NCI-H460 (cell line): Measurements from ENCODE around the gene LEF1. TPM values are rescaled to one million over a fixed set of nuclear protein-coding genes. Genes with fewer than 3 reads are reported as not detected.

Experiments
- DNase-seq: peaks from one replicate; pipeline ENCODE4 v3.0.0-alpha.2; 2016; ENCODE audit warnings: low read depth; ENCODE audit errors: extremely low read depth
- total RNA-seq: library from RNA; depleted of rRNA; stranded (reverse); fragments of >200 nt; shearing (Covaris generic); gene quantifications from 2 replicates; pipeline ENCODE4 v1.2.3, GENCODE V29; 2014; rRNA removed

LEF1 gene
- total RNA-seq, 1 experiment from 2014 or later, result 0.69 TPM

DNA sequence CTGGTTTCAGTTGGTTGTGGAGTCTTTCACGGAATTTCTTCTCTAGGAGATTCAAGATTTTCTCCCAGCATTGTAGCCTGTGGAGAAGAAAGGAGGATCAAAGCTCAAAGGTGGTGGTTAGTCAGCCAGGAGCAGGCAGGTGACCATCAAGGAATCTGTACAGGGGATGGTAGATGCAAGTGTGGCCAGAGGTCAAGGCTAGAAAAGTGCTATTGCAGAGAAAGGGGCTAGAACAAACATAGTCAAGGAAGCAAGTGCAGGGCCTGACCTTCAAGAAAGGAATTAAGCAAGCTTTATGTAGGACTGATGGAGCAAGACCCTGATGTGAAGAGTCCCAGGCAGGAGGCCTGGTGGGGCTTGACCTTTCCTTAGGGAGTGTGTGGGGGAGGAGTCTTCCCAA, 162.9 kb downstream of the LEF1 start:
- no peak for DNase-seq

- no peak for DNase-seq
Measured at GRCh38 chr4:108004646-108005045, 164.1 kb downstream of the LEF1 start.

GRCh38 chr4:108003982-108004515, 164.7 kb downstream of the LEF1 start:
- DNase-seq, result no peak

DNA sequence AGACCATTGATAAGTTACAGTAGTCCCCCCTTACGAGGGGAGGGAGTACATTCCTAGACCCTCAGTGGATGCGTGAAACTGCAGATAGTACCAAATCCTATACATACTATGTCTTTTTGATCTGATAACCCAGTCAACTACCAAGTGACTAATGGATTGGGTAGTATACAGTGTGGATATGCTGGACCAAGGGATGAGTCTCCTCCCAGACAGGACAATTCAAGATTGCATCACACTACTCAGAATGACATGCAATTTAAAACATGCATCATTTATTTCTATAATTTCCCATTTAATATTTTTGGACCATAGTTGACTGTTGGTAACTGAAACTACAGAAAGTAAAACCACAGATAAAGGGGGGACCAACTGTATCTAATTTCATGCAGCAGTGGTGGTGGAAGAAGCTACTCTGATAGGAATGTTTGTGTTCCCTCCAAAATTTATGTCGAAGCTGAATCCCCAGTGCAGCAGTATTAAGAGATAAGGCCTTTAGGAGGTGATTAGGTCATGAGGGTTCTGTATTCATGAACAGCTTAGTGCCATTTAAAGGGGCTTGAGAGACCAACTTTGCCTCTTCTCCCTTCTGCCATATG, 167.1 kb downstream of the LEF1 start:
- no peak for DNase-seq

DNA sequence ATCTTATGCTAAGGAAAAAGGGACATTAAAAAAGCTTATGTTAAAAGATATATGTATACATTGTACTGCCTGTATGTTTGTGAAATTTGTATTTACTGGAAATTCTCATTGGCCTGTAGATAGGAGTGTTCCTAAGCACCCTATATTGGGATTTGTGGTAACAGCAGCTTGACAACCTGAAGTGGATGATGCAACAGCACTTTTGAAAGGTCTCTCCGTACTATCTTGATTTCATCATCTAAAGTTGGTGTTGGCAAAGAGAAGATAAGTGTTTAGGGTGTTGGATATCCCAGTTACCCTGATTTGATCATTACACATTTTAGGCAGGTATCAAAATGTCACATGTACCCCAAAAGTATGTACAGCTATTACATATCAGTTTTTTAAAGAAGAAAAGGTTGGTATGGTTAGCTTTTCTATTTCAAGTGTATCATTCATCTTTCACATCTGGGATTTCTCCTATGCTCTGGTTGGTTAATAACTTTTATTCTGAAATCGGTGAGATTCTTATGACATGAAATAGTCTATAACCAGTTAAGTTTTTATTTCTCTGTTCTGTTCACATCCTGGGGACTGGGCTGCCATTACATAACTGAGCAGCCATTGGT, 168.7 kb downstream of the LEF1 start:
- DNase-seq, result no peak

DNA sequence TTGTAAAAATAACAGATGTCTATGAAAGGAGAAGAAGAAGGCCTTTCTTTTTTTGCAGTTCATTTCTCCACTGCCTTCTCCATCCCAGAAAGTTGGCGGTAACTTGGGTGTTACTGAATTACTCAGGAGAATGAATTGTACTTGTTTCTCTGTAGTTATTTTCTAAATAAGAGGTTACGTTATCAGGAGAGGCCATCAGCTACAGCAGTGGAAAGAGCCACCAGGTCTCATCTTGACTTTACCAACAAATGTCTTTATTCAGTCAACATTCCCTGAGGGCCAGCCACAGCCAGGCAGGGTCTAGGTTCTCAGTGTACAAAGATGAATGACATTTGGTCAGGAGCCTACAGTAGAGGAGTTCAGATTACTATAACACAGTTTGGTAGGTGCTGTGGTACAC, 170.9 kb downstream of the LEF1 start:
- no peak for DNase-seq

Other genes starting within 250 kb of the LEF1 start
- 2.2 and 2.5 TPM in 2 replicates for gene CYP2U1, start 237.4 kb downstream of the LEF1 start, total RNA-seq
- 11.3 and 11.7 TPM in 2 replicates for gene HADH, start 179.0 kb downstream of the LEF1 start, total RNA-seq